Measurements from ENCODE around the gene GREB1.

GREB1 gene

DNA sequence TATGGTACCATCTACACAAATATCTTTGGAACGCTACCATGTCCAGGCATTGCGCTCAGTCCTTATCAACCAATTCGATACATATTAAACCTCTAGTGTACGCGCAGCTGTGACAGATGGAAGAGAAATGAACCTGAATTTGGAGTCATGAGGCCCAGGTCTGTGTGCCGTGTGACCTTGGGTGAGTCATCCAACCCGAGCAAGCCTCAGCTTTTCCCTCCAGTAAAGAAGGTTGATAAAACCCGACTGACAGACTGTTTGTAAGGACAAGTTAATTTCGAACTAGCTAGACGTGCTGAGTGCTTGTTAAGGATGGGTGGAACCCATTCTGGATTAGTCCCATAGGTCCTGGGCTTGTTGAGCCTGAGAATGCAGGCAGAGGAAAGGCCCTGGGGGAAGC, 28.2 kb downstream of the GREB1 start:
- DNase-seq (ENCODE audit: low read depth in 2 of 2): no peak

DNA sequence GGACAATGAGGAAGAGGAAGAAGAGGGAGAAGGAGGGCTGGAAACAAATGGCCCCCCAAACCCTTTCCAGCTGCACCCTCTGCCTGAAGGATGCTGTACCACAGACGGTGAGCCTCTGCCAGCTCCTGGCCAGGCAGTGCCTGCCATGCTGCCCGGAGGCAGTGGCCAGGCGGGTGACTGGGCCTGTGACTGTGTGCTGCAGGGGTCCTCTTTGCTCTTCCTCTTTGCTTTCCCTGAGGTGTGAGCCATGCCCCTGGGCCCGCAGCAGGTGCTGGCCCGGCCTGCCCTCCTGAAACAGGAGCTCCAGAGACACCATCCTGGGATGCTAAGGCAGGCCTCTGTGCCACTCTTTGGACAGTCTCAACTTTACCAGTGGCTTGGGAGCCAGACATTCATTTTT, 28.6 kb downstream of the GREB1 start:
- DNase-seq (ENCODE audit: low read depth in 2 of 2): no peak

DNA sequence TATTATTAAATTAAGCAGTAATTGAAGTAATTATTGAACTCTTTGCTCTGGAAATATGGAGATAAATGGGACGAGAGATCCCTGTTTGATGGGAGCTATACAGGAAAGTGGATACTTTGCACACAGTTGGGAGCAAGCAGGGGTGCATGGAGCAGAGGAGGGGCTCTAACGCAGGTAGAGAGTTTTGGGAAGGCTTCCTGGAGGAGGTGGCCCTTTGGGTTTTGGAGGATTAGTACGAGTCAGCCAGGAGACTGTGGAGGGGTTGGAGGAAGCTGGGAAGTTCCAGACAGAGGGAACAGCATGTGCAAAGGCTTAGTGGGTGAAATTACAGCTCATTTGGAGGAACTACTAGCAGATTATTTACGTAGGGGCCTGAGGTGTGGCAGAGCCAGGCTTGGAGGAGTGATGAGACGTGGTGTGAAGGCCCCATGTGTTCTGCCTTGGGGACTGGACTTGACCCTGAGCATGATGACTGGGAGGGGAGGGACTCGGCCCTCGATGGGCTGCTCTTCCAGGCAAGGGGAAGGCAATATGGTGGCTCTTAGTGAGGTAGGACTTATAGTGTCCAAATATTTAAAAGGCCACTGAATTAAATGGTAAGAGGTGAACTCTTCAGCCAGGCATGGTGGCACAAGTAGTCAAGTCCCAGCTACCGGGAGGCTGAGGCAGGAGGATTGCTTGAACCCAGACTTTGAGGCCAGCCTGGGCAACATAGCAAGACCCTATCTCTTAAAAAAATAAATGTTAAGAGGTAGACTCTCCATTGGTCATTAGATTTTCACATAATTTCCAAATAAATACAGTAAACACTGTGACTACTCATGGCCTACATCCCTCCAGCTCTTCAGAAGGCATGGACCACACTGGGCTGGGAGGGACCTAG, 30.2 kb downstream of the GREB1 start:
- DNase-seq (ENCODE audit: low read depth in 2 of 2): no peak

DNA sequence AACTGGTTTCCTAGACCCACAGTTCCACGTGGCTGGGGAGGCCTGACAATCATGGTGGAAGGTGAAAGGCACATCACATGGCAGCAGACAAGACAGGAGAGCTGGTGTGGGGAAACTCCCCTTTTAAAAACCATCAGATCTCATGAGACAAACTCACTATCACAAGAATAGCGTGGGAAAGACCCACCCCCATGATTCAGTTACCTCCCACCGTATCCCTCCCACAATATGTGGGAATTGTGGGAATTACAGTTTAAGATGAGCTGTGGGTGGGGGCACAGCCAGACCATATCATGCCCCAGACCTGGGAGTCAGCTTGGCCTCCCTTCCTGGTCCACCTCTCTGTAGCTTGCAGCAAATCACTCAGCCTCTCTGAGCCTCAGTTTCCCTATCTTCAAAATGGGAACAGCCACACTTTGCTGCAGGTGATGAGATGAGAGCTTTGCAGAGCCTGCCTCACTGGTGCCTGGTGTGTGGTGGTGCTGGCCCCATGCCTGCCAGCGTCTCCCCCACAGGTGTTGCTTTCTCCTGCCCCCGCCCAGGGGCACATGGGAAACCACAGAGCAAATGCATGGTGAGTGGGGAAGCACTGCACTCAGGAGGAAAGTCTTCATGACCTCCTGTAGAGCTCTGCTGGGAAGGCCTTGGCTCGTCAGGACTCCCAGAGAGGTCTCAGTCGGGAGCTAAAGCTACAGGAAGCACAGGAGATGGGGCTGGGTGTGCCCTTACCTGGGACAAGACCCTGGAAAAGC, 31.1 kb downstream of the GREB1 start:
- DNase-seq (ENCODE audit: low read depth in 2 of 2): no peak

DNA sequence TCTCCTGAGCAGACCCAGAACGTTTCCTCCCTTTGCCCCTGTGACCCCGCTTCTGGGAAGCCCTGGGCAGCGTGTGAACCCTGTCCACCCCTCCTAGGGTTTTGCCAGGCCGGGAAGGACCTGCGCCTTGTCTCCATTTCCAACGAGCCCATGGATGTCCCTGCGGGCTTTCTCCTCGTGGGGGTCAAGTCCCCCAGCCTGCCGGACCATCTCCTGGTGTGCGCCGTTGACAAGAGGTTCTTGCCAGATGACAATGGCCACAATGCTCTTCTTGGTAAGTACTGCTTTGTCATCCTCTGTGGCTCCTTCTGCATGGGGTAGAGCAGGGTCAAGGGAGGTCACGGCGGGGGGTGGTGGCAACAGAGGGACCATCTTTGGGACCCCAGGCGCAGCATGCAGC, 32.5 kb downstream of the GREB1 start:
- DNase-seq (ENCODE audit: low read depth in 2 of 2): no peak

DNA sequence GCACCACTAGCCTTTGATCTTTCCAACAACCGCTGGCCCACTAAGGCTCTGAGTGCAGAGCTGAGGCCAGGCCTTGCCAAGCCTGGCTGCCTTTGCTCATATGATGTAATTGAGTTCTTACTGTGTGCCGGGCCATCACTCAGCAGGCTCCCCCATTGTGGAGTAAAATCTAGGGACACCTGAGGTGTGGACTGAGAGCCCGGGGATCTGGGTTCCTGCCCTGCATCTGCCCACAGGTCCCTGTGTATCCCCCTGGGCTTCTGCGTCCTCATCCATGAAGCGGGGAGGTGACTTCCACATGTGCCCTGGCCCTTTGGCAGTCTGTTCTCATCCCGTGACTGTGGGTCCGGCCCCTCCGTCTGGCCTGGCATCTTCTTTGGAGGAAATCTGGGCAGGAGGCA, 33.8 kb downstream of the GREB1 start:
- no peak for DNase-seq (ENCODE audit: low read depth in 2 of 2)

DNA sequence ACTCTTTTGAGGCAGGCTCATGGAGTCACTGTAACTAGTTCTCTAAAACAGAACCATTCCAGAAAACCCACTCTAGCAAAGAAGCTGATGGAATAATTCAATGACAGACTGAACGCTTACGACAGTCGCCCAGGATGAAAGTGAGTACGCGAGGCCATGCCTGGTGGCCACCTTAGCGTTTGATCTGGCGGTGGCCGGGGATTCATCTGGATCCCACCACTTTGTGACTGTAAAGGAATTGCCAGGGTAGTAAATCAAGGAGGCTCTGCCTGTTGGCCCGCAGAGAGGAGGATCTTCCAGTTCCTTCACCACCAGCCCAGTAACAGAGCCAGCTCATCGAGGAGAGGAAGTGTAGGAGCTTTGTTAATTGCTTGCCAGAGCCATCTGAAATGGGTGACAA, 34.6 kb downstream of the GREB1 start:
- DNase-seq (ENCODE audit: low read depth in 2 of 2): no peak

DNA sequence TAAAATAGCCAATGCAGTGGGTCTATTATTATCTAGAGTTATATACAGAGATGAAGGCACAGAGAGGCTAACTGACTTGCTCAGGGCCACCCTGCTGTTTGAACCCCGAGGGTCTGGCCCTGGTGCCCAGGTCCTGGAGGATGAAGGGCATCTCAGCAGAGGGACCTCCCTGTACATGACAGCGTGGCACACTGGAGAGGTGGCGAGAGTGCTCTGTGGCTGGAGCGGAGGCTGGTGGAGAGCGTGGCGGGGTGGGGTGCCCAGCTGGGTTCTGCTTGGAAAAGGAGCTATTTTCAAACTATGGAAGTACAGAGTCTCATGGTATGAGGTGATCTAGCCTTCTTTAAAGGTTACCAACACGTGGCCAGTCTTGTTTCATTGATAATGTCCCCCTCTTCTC, 35.8 kb downstream of the GREB1 start:
- no peak for DNase-seq (ENCODE audit: low read depth in 2 of 2)

DNA sequence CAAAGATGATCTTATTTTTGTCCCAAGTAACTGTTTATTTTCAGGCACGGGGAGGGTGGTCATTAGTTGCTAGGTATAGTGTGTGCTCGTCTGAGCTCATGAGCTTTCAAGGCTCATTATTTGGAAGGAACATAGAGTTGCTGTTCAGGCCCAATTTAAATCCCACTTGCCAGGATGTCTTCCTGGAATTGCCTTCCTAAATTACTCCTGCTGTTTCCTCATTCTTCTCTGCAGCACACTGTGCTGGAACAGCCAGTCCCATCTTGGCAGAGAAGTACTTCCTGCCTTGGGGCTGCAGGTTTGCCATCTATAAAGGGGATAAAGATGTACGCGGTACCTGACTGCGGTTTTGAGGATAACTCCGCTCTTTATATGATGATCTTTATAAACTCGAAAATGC, 37.3 kb downstream of the GREB1 start:
- DNase-seq (ENCODE audit: low read depth in 2 of 2): no peak

DNA sequence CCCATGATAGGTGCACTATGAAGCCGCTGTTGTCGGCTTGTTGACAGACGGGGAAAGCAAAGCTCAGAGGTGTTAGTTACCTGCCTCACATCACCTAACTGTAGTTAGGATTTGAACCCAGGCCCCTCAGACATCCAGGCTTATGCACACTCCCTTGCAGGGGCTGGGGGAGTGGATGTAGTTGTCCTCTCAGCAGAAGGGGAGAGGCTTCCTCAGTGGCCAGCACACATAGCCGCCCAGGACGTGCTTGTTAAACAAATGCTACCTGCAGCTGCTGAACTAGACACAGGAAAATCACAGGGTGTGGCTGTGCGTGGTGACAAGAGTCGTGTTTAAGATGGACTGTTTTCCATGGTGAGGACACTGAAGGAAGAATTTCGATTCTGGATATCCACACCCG, 39.2 kb downstream of the GREB1 start:
- DNase-seq (ENCODE audit: low read depth in 2 of 2): no peak

DNA sequence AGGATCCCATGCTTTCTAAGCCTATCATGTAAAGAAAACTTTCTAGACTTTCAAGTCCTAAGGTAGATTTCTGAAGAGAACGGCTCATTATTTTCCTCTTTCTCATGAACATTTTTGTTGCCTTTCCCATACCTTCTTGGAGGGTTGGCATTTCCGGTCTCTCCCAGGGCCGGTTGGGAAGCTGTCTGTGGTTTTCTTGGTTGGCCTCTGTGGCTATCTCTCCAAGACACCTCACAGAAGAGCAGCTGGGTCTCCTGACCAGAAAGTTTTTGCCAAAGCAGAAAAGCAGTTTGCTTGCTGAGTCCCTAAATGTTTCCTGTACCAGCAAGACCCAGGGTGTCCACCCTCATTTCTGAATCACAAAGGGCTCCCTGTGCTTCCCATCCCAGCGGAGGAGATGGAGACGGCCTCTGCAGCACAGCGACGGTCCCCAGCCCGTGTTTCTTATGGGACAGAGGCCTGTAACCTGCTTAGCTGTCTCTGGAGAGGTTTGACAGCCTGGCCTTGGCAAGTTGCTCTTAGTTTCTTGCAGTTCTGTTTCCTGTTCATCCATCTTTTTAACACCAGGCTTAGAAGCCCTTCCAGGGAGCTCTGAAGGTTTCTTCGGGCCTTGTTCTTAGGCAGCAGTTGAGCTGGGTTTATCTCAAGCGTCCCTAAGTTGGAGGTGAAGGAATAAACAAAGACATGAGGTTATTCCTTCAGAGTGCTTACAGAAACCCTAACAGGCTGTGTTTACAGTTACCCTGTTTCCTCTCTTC, 39.8 kb downstream of the GREB1 start:
- no peak for DNase-seq (ENCODE audit: low read depth in 2 of 2)

DNA sequence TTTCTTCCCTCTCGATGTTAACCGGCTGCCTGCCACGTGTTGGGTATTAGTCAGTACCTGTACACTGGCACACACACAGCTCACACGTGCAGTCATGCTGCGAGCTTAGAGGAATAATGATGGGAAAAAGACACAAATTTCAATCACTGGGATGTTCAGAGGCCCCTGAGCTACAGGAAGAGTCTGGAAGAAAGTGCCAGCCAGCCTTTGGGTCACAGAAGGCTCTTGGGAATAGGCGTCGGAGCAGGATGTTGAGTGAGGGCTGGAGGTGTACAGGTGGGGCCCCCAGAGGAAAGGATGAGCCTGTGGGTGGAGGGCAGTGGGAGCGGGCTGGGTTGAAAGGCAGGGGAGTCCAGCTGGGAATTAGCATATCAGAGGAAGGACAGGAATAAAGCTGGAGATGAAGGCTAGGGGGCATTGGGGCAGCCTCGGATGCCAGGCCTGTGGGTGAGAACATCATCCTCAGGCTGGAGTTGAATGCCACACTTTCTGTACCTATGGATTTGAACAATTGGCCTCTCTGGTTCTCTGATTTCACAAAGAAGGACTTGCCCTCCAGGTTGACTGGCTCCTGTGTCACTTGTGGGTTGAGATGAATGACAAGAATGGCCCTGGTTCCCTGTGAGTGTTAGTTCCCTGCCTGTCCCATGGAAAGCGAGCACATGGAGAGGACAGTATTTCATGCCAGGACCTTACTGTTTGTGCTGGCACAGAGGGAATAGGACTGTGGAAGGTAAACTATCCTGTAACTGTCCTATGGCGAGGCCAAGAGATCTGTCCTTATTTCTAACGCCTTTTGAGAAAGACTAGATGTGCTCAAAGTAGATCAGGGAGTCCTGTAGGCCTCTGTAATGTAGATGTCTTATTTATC, 40.6 kb downstream of the GREB1 start:
- no peak for DNase-seq (ENCODE audit: low read depth in 2 of 2)

DNA sequence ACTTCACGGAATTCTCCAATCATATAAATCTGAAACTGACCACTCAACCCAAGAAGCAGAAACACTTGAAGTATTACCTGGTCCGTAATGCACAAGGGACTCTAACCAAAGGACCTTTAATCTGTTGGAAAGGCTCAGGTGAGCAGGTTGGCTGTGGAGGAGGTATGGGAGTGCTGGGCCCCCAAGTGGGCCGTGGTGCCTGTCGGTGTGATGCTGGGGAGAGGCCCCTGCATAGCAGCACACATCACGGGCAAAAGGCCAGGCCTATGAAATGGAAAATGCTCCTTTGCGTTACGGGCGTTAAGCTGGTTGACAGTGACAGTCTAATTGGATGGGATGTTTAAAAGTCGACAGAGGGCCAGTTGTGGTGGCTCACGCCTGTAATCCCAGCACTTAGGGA, 42.6 kb downstream of the GREB1 start:
- DNase-seq (ENCODE audit: low read depth in 2 of 2): no peak

DNA sequence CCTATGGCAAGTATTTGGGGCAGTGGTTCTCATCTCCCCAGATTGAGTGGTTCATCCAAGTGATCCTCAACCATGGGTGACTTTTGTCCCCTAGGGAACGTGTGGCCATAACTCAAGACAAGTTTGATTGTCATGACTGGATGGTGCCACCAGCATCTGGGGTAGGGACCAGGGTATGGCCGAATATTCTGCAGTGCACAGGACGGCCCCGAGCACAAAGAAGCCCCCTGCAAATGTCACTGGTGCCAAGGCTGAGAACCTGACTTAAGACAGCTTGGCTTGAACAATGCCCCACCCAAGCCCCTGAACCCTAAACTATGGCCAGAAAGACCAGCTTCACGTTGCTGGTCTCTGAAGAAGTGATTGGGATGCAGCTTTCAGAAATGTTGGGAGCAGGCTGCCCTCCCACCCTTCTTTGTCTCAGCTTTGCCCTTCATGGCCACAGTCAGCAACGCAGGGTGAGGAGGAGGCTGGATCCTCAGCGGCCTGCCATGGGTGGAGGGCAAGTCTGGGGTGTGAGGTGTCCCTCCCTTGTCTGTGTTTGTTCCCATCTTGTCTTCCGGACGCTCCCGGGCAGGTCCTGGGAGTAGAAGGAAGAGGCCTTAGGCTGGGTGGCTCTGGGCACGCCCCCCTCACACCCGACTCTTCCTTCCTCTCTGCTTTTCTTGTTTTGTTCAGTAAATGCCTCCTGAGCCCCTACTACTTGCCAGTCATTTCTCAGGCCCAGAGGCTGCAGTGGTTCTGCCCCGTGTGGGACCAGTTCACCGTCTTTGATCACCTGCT, 43.4 kb downstream of the GREB1 start:
- DNase-seq (ENCODE audit: low read depth in 2 of 2): no peak

DNA sequence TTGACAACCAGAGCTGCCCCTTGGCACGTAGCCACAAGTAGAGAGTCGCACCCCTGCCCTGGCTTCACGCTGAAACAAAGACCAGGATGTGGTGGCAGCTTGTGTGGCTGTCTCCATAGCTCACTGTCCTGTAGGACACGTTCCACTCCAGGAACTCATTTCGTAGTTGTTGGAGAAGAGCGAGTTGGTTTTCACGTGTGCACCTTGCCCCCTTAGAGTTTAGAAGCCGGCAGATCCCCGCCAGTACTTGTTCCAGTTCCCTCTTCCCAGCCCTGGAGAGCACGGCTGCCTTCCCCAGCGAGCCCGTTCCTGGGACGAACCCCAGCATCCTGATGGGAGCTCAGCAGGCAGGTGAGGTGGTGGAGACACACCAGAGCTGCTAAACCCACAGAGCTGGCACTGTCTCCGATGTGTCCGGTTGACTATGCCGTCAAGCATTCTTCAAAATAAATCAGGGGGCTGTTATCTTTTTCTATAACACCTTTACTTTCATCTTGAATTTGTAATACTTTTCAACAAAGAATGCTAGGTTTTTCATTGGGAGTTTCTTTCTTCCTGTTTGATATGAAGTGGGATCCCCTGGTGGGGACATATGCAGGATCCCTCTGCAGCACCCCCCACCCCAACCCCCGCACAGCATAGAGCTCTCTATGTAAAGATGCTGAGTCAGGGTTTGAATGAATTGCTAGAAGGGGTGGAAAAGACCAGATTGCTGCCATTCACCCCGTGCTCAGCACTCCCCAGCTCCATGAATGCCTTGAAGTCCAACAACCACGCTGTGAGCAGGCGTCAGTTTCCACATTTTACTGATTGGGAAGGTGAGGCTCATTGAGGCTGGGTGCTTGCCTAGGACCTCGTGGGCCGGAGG, 44.5 kb downstream of the GREB1 start:
- DNase-seq (ENCODE audit: low read depth in 2 of 2): no peak

DNA sequence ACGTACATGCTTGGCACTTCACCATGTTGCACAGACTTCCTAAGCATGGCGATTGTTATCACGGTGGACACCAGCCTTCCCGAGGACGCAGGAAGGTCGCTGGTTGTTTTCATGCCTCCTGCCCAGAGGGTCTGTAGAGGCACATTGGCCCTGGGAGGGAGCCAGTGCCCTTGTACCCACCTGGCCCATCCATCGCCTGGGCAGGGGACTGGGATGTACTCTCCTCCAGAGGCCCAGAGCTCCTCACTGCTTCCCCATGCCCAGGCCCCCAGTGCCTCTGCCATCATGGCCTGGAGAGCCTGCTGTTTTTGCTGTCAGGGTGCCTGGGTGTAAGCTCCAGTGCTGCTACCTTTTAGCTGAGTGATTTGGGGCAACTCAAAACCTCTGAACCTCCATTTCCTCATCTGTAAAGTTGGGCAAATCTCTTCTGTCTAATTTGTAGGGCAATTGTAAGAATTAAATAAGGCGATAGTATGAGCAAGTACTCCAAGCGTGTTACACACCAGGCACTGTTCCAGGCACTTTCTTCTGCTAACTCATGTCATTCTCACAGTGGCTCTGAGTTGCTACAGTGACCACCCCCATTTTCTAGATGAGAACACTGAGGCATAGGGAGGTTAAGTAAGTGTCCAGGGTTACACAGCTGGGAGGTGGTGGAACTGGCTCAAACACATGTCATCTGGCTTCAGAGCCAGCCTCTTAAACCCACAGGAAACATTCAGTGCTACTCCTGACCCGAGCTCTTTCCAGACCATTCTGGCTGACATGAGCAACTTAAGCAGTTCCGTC, 45.3 kb downstream of the GREB1 start:
- no peak for DNase-seq (ENCODE audit: low read depth in 2 of 2)

DNA sequence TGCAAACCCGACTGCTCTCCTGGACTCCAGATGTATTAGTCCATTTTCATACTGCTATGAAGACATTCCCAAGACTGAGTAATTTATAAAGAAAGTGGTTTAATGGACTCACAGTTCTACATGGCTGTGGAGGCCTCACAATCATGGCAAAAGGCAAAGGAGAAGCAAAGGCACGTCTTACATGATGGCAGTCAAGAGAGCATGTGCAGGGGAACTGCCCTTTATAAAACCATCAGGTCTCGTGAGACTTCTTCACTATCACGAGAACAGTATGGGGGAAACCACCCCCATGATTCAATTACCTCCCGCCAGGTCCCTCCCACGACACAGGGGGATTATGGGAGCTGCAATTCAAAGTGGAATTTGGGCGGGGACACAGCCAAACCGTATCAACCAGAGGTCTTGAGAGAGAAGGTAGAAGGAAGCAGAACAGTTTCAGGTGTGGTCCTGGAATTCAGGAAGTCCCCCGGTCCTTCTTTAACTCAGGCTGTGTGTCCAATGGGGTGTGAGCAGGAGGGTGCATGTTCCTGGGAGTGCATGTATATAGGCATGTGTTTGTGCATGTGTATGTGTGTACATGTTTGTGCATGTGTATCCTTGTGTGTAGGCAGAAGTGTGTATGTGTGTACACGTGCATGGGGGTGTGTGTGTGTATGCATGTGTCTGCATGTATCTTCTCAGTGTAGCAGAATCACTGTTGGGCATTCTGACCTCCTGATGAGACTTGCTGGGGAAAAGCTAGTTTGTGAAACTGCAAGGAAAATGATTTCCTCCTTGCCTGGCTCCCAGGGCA, 46.2 kb downstream of the GREB1 start:
- no peak for DNase-seq (ENCODE audit: low read depth in 2 of 2)

DNA sequence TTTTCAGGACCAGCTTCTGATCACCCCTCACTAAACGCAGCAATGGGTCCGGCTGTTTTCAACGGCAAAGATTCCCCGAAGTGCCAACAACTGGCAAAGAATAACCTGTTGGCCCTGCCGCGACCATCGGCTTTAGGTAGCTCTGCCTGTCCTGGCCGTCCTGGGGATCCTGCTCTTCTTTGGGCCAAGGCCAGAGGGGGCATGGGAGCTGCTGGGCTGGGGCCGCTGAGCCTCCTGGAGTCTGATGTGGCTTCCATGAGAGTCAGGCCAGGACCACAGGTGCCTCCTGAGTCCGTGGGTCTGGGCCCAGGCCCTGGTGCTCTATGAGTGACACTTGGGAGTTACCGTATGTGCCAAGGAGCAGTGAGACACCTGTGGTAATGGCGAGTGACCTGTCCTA, 46.9 kb downstream of the GREB1 start:
- DNase-seq (ENCODE audit: low read depth in 2 of 2): no peak

Measured in fibroblast of skin of left biceps (primary cell).